ENCODE results near the gene LRIT2. TPM values are rescaled to one million over a fixed set of nuclear protein-coding genes. Genes with fewer than 3 reads are reported as not detected.
"Not testable (repeated sequence)": the region's sequence is repeated elsewhere in the genome, so short reads cannot be mapped to it uniquely, and the experiment has no call there.

The LRIT2 gene
- total RNA-seq, 1 experiment from 2014 or later, result not detected

DNA sequence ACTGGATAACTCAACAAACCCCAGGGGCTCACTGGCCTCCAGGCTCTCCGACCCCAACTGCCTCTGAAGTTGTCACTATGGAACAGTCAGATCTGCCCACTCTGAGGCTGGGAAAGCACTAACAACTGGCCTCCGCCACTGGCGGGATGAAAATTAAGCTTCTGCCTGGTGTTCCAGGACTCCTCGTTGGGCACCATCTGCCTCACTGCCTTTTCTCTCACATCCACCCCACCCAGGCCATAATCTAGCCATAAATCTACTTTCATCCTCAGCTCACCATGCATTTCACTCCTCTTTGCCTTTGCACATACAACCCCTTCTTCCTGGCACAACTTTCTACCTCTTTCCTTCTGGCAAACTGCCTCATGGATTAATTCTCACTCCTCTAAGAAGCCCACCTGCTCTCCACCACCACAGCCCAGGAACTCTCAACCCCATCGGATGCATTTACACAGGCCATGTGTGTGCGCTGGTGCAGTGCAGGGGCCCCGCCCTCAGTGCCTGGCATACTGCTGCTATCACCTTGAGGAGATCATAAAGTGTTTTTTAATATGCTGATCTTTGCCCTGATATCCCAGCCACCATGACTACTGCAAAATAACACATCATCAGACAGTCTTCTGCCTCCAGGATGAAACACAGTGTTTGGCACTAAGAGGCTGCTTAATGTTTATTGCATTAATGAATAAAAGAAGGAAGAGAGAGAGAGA, 27.0 kb downstream of the LRIT2 start:
- Histone ChIP-seq H3K27me3 (peaks cover 31% of the 10 kb centered on the region), H3K36me3 (no peaks in the 10 kb centered on the region), H3K4me3 (no peak overlapping the region), H3K9me3 (no peaks in the 10 kb centered on the region)
- no peak for DNase-seq

DNA sequence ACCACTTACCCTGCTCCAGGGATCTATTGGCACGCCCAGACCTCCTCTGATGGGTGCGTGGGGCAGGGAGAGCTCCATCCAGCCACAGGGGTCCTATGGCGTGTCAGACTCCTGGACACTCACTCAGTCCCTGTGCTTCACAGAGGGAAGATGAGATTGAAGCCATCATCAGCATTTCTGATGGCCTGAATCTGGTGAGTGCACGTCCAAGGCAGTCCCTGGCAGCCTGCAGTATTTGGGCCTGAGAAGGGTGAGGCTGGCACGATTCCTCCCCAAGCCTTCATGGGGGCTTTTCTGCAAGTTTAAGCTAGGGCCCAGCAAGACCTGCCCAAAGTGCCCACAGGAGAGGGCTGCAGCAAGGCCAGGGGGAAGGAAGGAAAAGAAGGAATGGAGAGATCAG, 27.7 kb downstream of the LRIT2 start:
- Histone ChIP-seq H3K36me3 (no peaks in the 10 kb centered on the region), H3K4me3 (no peak overlapping the region), H3K9me3 (no peaks in the 10 kb centered on the region), H3K27me3 (peaks cover 31% of the 10 kb centered on the region)
- DNase-seq, result no peak

DNA sequence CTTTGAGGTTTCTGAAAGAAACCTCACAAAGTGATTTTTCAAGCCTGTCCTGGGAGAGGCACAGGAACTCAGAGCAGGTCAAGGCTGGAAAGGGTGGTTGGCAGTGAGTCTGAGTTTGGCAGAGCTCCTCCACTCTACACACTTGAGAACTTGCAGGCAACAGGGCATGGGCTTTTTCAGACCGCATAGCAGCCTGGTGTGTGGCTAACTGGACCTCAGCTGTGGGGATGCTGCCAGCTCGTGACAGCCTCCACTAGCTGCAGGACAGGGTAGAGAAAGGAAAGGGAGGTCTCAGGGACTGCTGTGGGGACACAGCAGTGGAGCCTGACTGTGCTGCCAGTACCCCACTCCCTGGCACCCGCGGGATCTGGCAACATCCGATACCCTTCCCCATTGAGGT, 28.4 kb downstream of the LRIT2 start:
- Histone ChIP-seq H3K36me3 (no peaks in the 10 kb centered on the region), H3K9me3 (no peaks in the 10 kb centered on the region), H3K4me3 (no peak overlapping the region), H3K27me3 (peaks cover 31% of the 10 kb centered on the region)
- no peak for DNase-seq

DNA sequence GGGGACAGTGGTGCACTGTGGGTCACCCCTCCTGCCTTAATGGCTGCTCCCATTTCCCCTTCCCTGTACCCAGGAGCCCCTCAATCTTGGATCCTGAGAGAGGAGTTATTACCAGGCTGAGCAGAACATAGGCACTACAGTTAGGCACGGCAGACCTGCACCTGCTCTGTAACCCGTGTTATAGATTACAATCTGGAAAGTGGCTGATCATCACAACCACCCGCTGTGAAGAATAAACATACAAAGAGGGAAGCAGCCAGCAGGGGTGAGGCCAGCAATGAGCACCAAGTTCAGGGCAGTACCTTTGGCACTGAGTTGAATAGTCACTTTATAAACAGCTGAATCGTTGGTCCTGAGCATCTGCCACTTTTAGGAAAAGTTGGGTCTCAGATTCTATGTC, 29.3 kb downstream of the LRIT2 start:
- DNase-seq, result no peak
- peaks cover 31% of the 10 kb centered on the region for H3K27me3 ChIP-seq
- H3K9me3 ChIP-seq, result no peaks in the 10 kb centered on the region
- no peaks in the 10 kb centered on the region for H3K36me3 ChIP-seq
- H3K4me3 ChIP-seq, result no peak overlapping the region

DNA sequence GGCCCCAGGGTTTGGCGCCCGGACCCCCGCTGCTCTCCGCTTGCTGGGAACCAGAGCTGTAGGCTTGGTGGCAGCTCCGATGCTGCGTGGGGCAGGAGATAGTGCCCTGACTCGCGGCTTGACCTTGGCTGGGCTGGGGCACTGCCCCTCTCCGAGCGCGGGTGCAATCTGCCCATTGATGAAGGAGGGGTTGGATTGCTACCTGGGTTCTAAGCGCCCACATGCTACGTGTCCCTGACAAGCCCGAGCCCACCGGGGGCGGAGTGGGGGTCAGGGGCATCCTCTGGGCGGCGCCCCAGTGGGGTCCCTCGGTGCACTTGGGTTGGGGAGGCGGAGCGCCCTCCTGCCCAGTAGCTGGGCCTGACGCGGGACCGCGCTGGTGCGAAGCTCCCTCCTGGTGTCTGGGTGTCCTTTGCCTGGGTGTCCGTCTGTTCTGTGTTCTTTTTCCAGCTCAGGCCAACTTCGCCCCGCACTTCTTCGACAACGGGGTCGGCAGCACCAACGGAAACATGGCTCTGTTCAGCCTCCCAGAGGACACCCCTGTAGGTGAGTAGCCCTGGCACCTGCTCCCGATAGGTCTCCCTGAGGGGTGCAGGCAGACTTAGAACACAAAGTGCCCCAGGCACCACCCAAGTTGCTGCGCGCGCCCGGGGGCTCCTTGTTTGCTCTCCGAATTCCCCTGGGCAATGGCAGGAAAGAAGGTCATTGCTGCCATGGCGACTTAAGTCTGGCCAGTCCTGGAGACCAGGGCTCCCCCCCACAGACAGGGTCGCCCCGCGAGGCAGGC, 30.1 kb downstream of the LRIT2 start:
- Histone ChIP-seq H3K4me3 (no peak overlapping the region), H3K9me3 (no peaks in the 10 kb centered on the region), H3K27me3 (peaks cover 31% of the 10 kb centered on the region), H3K36me3 (no peaks in the 10 kb centered on the region)
- no peak for DNase-seq

DNA sequence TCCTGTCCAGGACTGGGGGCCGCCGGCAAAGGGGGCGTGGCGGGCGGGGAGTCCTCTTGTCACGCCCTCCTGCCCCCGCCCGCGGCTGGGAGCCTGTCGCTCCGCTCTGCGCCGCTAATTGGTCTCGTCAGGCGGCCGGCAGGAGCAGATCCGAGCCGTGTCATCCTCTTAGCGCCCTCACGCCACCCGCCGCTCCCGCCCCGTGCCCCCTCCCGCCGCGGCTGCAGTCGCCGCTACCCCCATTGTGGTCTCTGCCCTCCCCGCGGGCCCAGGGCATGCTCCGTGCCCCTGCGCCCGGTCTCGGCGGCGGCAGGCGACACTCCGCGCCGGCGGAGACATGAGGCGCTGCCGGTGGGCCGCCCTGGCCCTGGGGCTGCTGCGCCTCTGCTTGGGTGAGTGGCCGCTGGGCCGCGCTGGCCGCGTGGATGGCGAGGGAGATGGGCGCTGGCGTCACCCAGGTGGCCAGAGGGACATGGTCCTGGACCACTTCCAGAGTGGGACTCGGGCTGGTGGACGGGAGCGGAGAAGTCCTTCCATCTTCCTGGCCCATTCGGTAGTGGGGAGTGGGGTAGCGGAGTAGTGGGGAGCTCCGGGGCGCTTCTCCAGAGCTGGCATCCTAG, 30.8 kb downstream of the LRIT2 start, which contains the start of gene CDHR1:
CDHR1 (plus strand) TSS at position 114 of the 620 bp plus-strand sequence; CDS start at position 338, 224 bp downstream.
- Histone ChIP-seq H3K4me3 (no peak within 1 kb of the TSS), H3K9me3 (no peaks in the 10 kb centered on the region), H3K36me3 (no peaks in the 10 kb centered on the region), H3K27me3 (peaks cover 31% of the 10 kb centered on the region)
- DNase-seq, result no peak

DNA sequence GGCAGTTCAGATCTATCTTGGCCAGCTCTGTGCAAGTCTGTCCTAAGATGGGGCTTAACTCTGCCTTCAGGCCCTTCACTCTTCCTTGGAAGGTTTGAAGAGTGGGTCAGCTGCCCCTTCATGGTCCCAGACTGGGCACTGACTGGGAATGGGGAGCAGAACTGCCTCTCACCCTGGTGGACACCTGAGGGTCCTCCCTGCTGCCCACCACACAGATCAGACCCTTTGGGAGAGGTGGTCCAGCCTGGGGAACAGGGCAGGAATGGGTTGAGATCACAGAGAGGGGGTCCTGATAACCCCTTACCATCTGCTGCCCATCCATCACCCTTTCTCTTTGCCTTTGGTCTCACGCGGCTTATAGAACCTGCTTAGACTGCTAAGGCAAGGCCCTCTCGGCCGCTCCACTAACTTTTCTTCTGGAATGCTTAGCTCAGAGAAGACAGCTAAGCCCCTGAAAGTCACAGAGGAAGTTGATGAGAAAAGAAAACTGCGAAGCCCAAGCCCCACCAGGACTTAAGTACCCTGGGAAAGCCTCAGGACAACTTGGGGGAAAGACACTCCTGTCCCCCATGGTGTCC, 31.4 kb downstream of the LRIT2 start:
- Histone ChIP-seq H3K27me3 (peaks cover 31% of the 10 kb centered on the region), H3K9me3 (no peaks in the 10 kb centered on the region), H3K36me3 (no peaks in the 10 kb centered on the region), H3K4me3 (no peak overlapping the region)
- DNase-seq, result no peak

DNA sequence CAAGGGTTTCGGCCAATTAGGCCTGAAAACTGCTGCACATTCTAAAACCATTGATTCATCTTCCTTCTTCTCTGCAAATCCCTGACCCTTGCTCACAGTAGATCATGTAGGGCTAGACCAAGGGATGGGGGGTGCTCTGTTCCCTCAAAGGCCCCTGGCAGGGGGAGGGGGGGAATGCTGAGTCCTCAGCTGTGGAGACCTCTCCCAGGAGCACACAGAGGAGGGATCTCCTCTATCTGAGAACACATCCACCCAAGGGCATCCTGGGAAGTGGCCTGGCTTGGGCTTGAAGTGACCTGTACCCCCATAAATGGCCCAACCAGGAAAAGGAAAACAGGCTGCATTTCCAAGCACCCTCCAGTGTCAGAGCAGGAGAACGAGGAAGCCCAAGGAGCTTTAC, 32.0 kb downstream of the LRIT2 start:
- no peak overlapping the region for H3K4me3 ChIP-seq
- no peaks in the 10 kb centered on the region for H3K36me3 ChIP-seq
- DNase-seq, result no peak
- H3K27me3 ChIP-seq, result peaks cover 31% of the 10 kb centered on the region
- no peaks in the 10 kb centered on the region for H3K9me3 ChIP-seq

DNA sequence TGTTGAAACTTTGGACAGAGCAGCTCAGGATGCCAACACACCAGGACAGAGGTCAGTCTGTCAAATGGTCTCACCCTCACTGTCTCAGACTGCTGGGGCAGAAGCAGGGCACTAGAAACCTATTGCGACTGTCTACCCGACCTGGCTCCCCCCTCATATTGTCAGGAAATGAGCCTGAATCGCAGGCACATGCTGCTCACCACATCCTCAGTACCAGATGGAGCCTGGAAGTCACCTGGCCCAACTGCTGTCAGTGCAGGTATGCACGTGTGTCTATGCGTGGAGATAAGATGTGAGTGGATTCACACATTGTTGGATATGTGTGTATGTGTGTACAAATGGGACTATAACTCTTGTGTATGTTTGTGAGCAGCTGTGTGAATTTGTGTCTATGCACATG, 34.2 kb downstream of the LRIT2 start:
- H3K9me3 ChIP-seq, result no peaks in the 10 kb centered on the region
- no peak overlapping the region for H3K4me3 ChIP-seq
- no peak for DNase-seq
- H3K36me3 ChIP-seq, result no peaks in the 10 kb centered on the region
- H3K27me3 ChIP-seq, result peaks cover 24% of the 10 kb centered on the region

DNA sequence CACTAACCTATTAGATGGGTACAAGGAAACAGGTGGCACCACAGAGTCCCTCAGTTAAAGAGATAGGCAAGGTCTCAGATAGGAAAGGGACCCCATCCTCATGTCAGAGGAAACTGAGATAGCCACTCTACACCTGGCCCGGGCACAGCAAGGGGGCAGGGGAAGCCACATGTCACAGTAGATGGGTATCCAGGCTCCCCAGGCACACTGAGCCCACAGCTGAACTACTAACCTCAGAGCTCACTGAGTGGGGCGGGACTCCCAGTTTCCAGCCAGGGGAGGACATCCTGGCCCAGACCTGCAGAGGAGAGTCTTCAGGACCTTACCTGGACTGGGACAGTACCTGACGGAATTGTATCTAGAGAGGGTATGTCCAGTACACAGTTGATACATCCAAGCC, 34.7 kb downstream of the LRIT2 start:
- Histone ChIP-seq H3K36me3 (no peaks in the 10 kb centered on the region), H3K4me3 (no peak overlapping the region), H3K9me3 (no peaks in the 10 kb centered on the region), H3K27me3 (peaks cover 19% of the 10 kb centered on the region)
- DNase-seq, result no peak

DNA sequence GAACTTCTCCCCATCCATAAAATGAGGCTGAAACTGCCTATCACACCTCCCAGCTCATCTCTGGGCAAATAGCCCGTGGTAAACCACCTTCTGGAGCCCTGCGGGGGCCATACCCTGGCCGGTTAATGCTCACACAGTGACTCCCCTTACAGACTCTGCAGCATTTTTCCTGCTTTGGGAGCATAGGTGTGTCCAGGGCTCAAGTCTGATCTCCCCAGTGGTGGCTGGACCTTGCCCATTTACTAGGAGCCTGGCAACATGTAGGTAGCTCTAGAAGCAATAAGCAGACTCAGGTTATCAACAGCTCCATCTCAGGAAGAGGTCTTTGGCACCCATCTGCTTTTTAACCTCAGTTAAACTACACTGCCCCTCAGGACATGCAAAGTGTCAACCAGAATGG, 36.5 kb downstream of the LRIT2 start:
- DNase-seq, result no peak
- H3K9me3 ChIP-seq, result no peaks in the 10 kb centered on the region

DNA sequence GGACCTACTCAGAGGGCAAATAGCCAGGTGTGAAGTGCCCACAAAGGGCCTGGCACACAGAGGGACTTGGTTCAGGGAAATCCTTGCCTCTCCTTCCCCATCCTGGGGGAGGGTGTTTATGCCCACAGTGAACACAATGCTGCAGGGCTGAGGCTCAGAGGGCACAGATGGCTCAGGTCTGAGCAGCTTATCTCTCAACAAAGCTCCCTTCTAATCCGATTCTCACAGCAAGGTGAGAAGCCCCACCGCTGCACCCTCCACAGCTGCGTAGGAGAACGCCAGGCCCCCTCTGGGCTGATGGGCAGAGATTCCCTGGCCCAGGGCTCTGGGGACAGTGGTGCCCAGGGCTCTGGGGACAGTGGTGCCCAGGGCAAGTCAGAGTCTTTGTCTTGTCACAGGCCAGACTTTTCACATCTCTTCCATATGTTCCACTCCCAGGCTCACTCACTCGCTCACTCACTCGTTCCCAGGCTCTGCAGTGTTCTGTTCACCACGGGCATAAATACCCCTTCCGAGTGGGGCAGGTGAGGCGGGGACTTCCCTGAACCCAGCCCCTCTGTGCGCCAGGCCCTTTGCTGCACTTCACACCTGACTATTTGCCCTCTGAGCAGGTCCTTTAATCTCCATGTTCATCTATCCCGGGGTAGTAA, 39.7 kb downstream of the LRIT2 start:
- Histone ChIP-seq H3K27me3 (no peaks in the 10 kb centered on the region; the same call in 1 of the 2 replicates), H3K9me3 (no peaks in the 10 kb centered on the region), H3K4me3 (no peak overlapping the region), H3K36me3 (no peaks in the 10 kb centered on the region)
- DNase-seq, result no peak

More for the DNA sequence above, 36.5 kb downstream of the LRIT2 start:
- Histone ChIP-seq H3K36me3 (no peaks in the 10 kb centered on the region), H3K4me3 (no peak overlapping the region), H3K27me3 (peaks cover 4% of the 10 kb centered on the region)

DNA sequence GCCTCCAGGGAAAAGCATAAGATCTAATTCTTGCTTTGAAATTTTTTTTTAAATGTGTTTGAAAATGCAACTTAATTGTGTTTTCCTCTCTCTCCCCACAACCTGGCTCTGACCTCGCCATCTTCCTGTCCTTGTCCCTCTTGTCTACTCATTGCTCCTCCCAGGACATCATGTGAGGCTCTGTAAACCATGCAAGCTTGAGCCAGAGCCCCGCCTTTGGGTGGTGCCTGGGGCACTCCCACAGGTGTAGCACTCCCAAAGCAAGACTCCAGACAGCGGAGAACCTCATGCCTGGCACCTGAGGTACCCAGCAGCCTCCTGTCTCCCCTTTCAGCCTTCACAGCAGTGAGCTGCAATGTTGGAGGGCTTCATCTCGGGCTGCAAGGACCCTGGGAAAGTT, 40.8 kb downstream of the LRIT2 start:
- no peak overlapping the region for H3K4me3 ChIP-seq
- no peaks in the 10 kb centered on the region; the same call in 1 of the 2 replicates for H3K27me3 ChIP-seq

DNA sequence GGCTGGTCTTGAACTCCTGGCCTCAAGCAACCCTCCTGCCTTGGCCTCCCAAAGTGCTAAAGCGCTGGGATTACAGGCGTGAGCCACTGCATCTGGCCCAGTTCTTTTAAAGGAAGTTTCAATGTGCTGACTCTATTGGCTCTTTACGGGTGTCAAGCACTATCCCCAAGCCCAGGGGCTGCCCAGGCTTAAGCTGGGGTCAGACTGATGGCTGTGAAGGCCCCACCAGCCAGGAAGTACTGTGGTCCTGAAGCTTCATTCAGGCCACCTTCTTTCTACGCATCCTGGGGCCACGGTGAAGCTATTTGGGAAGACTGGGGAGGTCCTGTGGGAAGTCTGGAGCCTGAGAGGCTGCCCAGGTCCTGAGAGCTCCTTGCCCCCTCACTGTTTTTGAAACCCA, 43.7 kb downstream of the LRIT2 start:
- Histone ChIP-seq H3K9me3 (no peaks in the 10 kb centered on the region), H3K27me3 (no peaks in the 10 kb centered on the region; the same call in 1 of the 2 replicates), H3K36me3 (no peaks in the 10 kb centered on the region), H3K4me3 (no peak overlapping the region)
- DNase-seq, result no peak

More for the DNA sequence above, 40.8 kb downstream of the LRIT2 start:
- Histone ChIP-seq H3K9me3 (no peaks in the 10 kb centered on the region), H3K36me3 (no peaks in the 10 kb centered on the region)
- no peak for DNase-seq

DNA sequence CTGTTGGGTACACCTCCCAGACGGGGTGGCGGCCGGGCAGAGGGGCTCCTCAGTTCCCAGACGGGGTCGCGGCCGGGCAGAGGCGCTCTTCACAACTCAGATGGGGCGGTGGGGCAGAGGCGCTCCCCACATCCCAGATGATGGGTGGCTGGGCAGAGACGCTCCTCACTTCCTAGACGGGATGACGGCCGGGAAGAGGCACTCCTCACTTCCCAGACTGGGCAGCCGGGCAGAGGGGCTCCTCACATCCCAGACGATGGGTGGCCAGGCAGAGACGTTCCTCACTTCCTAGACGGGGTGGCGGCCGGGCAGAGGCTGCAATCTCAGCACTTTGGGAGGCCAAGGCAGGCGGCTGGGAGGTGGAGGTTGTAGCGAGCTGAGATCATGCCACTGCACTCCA, 45.0 kb downstream of the LRIT2 start:
- H3K27me3 ChIP-seq, DNase-seq, H3K36me3 ChIP-seq, H3K9me3 ChIP-seq, H3K4me3 ChIP-seq: not testable (repeated sequence)

DNA sequence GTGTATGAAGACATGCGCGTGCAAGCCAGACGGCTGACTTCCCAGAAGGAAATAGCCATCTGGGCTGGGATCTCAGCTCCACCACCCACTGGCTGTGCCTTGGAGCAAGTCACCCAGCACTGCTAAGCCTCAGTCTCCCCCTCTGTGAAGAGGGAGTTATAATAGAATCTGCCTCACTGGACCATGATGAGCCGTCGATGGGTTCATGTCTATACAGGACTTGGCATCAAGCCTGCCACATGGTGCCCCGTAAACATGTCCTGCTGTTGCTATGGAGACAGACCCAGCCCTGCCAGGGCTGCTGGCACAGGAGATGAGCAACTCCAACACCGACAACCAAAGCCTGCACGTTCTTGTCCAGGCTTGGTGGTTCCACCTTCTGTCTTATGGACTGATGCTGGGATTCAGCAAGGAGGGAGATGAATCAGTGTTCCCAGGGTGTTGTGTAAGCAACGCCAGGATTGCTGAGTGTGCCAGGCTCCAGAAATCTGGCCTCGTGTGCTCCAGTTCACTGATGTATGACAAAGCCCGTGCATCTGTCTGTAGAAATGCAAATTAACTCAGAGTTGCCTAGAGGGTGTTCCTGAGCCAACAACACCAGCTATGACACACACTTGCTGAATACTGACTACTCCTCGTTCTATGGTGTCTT, 46.2 kb downstream of the LRIT2 start:
- H3K27me3 ChIP-seq, result no peaks in the 10 kb centered on the region; the same call in 1 of the 2 replicates
- no peaks in the 10 kb centered on the region for H3K36me3 ChIP-seq
- H3K4me3 ChIP-seq, result no peak overlapping the region
- H3K9me3 ChIP-seq, result no peaks in the 10 kb centered on the region
- DNase-seq, result peak; percentile 73
